CD4-positive, alpha-beta T cell treated with Interleukin-4 for 1 hour (primary cell): ENCODE data around the gene PPFIA1.
"Not testable (repeated sequence)": the region's sequence is repeated elsewhere in the genome, so short reads cannot be mapped to it uniquely, and the experiment has no call there.

Experiments used
- DNase-seq, 2 donors: peaks; one replicate each; pipeline ENCODE4 v3.0.0-alpha.2; 2020 to 2022

Gene PPFIA1

DNA sequence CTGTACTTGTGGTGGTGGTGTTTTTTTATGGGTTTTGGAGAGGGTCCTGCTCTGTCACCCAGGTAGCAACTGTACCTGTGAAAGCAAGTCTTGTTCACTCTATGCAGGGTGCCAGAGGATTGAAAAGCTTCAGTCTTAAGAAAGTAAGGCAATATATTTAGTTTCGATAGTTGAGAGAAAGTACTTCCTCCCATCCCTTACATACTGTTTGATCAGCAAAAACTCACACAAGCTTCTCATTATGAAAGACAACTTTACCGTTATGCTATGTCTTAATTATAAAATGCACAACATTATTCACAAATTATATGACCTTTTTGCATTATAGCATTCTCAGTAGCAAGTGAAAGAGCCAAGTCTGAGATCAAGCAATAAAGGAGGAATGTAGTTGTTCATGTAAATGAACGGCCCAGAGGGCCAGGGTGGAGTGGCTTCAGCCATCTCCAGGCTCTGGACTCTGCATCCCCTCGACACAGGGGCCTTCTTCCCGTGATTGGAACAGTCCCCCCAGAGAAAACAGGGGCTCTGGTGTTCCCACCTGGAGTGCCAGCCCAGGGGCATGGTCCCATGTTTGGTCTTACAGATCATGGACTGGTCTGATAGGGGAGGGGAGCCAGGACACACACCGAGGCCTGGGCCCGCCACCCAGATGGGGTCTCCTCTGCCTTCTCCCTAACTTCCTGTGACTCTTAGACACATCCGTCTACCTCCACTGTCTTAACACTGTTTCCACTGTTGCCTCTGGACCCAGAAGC is 89.1 kb downstream of the PPFIA1 start:
- DNase-seq = no peak

DNA sequence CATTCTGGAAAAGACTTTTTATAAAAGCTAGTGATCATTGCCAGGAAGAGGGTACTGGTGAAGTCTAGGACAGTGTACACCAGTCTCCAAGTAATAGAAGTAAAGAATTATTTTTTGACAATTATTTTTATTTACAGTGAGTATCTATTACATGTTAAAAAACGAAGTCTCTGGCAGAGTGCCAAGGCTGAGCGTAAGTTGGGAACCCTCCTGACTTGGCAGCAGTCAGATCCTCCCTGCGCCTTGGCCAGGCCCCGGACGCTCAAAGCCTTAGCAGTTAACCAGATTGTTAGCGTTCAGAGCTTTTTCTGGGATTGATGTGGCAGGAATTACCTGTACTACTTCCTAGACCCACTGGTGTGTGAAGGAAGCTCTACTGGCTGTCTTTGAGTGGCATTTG is 89.7 kb downstream of the PPFIA1 start:
- no peak for DNase-seq

DNA sequence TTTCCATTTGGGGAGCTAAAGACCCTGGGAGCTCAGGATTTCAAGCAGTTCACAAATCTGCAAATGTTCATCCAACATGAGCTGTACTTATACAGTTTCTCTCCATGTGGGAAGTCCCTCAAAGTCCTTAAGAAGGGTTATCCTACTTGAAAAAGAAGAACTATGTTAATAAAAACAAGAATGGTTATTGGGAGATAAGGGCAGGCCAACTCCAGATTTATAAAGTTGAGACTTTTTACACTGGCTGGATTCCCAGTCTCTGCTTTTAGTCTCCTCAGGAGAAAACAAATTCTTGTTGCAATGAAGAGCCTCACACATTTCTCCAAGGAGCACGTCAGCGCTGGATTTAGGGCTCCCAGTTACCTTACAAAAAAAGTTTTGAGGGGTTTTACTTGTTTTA is 93.7 kb downstream of the PPFIA1 start:
- no peak for DNase-seq

DNA sequence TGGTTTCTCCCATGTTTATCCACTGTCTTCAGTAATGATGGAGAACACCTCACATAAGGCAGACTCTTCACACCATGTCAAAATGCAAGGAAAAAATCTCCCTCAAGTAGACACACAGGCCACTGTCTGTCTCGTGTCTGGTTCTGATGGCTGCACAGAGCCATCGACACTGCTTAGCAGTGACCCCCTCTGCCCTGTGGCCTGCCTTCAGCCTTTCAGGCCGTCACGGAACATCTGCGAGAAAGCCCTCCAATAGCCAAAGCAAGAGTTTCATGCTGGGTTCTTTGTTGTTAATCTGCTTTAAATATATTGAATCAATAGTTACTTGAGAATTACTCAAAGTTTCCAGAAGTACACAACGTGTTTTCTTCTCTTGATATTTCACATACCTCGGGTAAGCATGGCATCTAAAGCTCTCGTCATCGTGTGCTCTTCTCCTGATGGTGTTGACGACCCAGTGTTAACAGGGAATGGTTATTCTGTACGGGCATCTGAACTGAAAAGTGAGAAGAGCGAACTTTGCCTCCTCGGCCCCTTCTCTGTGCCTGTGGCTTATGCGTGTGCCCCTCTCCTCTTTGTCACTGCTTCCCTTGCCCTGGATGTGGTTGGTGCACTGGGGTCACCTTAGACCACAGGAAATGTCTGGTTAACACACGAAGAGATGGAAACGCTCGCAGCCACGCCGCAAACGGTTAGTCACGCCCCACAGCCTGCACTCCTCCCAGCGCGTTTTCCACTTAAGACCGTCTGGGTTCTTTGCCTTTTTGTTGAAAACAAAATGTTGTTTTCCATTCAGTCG is 94.5 kb downstream of the PPFIA1 start:
- DNase-seq = peak; percentile 43 to 55

DNA sequence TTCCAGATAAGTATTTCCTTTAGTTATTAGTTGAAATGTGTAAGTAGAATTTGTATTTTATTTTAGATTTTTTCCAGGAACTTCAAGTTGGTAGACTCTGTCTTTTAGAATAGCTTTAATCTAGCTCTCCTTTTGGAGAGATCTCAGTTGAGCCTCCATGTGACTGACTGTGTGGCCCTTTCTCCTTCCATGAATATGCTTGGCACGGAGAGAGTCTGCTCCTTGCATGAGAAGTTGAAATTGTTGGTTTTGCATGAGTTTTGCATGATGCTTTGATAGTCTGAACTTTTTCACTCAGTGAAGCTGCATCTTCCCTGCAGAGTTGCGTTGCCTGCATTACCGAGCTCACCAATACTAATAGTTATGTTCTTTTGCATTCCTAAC is 95.0 kb downstream of the PPFIA1 start:
- no peak for DNase-seq

DNA sequence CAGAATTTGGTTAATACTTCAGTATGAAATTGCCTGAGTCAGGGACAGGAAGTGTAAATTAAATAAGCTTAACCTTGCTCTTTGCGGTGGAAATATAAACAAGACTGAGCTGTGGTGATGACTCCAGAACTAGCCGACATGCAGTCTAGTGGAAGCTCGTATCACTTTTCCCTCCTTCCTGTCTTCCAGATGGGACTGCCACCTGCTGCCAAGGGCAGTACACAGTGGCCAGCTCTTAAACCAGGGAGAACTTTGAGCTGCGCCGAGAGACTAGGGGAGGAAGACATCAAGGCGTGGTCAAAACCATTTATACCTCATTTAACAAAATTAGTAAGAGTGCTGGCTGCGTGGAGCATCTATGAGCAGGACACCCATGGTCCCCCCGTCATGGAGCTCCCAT is 96.6 kb downstream of the PPFIA1 start:
- no peak for DNase-seq

DNA sequence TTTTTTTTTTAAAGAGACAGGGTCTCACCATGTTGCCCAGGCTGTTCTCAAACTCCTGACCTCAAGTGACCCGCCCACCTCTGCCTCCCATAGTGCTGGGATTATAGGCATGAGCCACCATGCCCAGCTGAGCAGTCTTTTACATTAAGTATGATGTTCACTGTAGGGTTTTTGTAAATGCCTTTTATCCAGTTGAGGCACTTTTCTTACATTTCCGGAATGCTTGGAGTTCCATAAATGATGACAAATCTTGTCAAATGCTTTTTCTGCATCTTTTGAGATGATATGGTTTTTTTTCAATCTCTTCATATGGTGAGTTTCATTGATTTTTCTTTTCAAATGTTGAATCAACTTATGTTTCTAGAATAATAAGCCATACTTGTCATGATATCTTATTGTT is 98.5 kb downstream of the PPFIA1 start:
- no peak for DNase-seq

DNA sequence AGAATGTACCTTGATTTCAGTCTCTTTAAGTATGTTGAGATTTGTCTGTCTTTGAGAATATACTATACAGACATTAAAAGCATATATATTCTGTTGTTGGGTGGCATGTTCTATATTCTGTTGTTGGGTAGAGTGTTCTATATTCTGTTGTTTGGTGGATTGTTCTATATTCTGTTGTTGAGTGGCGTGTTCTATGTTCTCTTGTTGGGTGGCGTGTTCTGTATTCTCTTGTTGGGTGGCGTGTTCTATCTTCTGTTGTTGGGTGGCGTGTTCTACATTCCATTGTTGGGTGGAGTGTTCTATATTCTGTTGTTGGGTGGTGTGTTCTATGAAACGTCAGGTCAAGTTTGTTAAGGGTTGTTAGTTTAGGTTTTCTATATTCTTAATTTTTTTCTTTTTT is 100.8 kb downstream of the PPFIA1 start:
- no peak for DNase-seq

DNA sequence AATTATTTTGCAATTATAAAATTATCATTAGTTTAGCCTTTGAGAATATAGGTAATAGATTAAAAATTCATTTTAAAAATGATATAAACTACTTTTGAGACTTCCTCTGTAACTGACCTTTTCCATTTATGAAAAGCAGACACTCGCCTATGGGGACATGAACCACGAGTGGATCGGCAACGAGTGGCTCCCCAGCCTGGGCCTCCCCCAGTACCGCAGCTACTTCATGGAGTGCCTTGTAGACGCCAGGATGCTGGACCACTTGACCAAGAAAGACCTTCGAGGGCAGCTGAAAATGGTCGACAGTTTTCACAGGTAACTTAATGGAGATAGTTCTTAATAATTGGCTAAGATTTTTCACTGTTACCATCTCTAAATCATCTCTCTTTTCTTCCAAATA is 101.6 kb downstream of the PPFIA1 start:
- no peak for DNase-seq

DNA sequence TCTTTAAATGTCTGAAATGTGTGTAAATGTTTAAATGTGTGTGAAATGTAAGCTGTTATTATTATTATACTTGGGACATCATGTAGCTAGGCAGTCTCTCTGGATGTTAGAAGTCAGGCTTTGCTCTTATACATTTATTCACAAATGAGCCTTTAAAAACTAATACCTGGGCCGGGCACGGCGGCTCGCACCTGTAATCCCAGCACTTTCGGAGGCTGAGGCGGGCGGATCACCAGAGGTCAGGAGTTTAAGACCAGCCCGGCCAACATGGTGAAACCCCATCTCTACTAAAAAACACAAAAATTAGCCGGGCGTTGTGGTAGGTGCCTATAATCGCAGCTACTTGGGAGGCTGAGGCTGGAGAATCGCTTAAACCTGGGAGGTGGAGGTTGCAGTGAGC is 106.1 kb downstream of the PPFIA1 start:
- no peak for DNase-seq

DNA sequence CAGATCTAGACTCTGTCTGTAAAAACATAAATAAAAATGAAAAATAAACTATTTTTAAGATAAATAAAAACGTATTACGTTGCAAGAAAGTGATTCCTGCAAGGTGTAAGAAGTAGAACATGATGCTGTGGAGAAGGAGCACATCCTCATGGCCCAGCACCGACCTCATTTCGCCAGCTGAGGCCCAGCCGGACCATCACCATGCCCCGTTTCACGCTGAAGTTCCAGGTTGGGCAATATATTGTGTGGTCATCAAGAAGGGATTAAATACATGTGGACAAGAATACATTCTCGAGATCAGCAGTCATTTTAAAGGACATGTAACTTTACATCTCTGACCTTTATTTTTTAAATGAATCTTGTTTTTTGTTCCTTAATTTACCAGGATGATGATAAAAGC is 107.2 kb downstream of the PPFIA1 start:
- DNase-seq = no peak

DNA sequence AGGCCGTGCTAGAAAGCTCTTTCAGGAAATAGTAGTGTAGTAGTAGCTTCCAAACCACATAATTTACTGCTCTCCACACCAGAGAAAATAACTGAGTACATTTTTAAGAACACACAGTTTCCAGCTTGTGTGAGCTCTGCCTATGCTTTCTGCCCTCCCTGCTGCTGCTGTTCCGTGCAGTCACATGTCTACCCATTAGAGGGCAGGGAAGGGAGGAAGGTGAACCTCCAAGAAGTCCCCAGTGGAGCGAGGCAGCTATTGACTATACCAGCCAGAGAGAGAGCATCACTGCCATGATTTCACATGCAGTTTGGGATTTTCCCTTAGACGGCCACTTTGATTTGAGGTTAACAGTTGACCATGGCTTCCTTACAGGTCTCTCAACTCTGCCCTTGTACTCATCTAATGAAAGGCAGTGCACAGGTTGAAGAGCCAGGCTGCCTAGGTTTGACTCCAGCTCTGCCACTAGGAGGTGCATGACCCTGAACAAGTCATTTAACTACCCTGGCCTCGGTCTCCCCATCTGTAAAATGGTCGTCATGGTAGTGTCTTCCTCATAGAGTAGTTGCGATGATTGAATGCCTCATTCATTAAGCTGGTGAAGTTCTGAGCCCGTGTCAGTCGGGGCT is 108.1 kb downstream of the PPFIA1 start:
- DNase-seq = no peak

DNA sequence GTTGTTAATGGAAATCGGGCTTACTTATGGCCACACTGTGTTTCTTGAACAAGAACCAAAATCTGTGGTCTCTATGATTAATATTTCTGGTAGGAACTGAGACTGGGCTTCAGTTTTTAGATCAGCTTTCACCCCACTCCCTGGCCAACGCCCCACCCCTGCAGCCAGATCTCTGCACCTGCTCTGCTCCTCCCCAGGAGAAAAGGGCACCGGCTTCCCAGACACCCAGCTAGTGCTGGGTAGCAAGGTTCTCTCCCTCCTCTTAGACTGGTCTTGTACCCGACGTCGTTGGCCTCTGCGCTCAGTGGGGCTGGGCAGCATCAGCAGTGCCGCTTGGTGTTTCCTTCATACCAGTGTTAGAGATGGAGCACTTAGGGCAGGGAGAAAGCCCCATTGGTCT is 110.9 kb downstream of the PPFIA1 start:
- DNase-seq = no peak

DNA sequence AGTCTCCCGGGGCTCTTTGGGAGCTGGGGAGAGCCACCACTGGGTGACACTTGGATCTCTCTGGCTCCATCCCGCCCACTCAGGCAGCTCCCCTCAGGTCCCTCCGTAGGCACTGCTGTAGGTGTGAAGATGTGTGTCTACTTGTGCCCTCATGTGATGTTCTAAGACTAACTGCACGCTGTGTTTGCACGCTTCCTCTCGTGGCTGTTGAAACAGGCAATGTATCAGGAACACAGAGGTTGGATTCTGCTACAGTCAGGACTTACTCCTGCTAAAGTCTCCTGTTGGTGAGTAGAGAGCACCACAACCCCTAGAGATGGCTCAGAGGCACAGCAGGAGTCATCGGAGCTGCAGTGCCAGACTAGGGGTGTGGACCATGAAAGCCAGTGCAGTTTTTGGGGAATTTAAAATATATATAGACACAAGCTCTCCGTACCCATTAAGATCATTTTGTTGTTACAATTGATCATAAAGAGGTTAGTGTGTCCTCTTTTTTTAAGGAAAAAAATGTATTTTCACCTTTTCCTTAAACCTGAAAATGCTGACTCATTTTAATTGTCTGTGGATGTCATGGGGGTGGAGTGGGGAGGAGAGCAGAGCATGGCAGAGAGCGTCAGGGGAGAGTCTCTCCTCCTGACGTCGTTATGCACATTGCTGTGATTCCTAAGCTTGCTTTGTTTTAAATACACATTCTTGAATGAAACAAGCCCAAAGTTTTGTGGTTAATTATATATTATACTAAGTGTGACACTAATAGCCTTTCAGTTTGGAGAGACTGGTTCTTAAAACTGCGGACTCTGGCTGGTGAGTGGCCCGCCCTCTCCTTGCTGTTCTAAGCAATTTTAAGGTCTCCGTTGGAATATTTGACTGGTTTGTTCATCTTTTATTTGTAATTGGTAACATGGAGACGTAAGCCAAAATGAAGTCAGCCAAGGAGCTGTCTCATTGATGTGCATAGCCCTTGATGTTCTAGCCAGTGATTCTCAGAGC is 111.7 kb downstream of the PPFIA1 start:
- DNase-seq = no peak

DNA sequence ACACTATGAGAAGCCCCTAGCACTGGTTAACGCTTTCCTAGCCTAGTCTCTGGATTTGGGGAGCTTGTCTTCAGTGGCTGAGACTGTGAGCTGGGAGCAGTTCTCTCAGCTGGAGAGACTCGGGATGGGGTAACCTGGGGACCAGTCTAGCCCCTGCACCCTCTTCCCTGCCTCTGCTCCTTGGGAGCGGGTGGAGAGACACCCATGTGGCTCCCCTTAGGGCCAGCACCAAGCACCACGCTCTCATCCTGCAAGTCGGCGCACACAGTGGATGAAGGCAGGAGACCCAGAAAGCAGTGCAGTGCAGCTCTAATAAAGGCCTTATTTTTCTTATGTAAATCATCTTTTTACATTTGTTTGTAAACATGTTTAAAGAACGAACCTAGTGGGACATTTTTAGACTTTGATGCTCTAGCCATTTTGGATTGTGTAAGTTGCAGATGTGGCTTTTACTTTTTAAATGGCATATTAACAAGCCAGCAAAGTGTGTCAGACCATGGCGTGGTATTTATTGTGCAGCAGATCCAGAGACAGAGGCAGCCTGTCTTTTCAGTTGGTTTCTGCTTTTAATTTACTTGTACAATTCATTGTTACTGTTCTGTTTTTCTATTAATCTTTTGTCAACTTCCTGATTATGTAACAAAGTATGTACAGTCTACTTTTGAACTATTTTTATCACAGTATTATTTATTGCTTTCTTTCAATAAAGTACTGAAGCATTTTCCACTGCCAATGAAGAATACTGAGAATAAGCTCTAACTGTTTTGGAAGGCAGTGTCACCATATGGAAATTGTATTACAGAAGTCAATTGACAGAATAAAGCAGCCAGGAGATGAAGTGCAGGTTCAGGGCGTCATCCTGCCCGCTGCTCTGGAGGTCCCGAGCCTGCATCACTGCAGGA is 113.4 kb downstream of the PPFIA1 start:
- DNase-seq = no peak

DNA sequence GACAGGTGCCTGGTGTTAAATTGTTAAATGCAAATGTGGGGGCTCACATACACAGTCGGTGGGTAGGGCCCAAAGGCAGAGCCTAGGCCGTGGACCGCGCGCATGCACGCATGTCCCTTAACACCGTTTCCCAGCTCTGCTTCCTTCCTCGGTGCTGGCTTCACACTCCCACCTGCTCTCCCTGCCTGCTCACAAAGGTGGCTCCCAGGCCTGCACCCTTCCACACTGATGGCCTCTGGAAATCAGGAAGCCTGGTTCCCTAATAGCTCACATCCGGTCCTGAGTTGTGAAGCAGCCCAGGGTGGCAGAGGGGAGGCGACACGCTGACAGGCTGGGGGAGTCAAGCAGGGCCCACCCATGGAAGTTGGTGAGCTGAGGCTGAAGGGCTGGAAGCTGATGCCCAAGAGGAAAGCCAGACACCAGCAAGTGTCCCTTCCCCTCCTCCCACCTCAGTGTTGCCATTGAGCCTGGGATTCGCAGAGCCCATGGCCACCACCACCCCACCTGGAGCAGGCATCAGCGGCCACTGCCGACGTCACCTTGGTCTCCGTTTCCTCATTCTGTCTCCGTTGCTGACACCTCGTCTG is 114.2 kb downstream of the PPFIA1 start:
- DNase-seq = no peak

DNA sequence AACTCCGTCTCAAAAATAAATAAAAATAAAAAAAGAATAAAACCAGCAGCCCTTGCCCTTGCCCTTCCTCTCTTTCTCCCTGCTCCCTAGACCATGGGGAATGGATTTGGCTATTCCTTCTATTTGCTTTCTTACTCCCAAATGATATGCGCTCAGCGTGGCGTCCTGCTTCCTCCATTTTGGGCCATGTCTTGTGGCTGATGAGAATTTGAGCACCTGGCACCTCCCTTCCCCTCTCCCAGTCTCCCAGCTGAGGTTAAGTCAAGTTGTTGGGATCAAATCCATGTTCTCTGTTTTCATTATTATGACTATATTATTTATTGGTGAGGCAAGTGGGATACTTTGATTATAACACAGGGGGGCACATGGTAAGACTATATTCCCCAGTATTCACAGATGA is 117.1 kb downstream of the PPFIA1 start:
- DNase-seq = no peak

DNA sequence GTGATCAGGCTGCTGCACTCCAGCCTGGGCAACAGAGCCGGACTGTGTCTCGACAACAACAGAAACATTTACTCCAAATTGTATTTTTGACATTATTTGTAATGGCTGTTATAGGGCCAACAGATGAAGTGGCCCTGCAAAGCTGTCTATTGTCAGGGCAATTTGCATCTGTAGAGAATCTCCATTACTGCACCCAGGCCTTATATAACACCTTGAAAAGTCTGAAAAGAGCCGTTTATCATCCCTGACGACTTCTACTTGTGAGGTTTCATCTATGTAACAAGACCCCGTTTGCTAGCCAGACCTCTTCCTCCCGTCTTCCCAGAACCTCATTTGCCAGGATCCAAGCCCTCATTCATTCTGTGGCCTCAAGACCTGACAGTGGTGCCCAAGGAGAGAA is 118.7 kb downstream of the PPFIA1 start:
- no peak for DNase-seq

DNA sequence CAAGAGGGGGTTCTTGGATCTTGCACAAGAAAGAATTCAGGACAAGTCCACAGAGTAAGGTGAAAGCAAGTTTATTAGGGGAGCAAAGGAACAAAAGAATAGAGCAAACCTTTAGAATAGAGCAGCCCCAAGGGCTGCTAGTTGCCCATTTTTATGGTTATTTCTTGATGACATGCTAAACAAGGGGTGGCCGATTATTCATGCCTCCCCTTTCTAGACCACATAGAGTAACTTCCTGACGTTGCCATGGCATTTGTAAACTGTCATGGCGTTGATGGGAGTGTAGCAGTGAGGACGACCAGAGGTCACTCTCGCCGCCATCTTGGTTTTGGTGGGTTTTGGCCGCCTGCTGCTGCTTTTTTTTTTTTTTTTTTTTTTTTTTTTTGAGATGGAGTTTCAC is 120.4 kb downstream of the PPFIA1 start:
- not testable (repeated sequence) for DNase-seq

DNA sequence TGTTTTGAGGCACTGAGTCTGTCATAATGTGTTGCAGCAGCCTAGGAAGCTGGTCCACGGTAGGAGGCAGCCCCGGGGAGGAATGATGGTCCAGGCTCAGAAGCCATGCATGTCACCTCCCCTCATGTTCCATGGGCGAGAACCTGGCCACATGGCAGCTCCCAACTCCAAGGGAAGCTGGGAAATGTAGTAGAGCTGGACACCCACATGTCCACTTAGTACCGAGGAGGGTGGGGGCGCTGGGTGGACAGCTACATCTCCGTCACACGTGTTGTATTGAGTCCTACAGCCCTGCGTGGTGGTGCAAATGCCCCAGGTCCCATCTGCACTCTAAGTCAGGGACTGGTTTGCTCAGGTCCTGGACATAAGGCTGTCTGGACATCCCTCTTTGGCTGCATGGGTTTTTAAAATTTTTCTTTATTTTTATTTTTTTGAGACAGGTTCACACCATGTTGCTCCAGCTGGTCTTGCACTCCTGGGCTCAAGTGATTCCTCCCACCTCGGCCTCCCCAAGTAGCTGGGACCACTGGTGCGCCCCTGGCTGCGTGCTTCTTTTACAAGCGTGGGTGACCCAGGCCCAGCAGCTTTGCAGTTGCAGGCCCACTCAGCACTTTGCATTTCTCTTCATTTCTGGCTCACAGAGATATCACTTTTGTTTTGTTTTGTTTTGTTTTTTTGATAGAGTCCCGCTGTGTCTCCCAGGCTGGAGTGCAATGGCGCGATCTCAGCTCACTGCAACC is 123.9 kb downstream of the PPFIA1 start:
- DNase-seq = no peak
